Right ventricle myocardium superior (tissue), 1 donor: Measurements from ENCODE around the gene POLA1. TPM values are rescaled to one million over a fixed set of nuclear protein-coding genes. Genes with fewer than 3 reads are reported as not detected.
A peak's percentile ranks its signal among the peaks of the same experiment; 100 is the strongest.

Source experiments
- ATAC-seq: fragments of 200-7000 bp; cut with Tn5 transposase; one replicate; pipeline ENCODE4 v1.9.1; 2020; ENCODE audit warnings: mild to moderate bottlenecking; ENCODE audit not compliant: poor library complexity
- DNase-seq: peaks from one replicate; pipeline ENCODE4 v3.0.0-alpha.2; 2020
- intact Hi-C: fragments of 100-400 bp; cut with DNase I; formaldehyde crosslinking; loops from one replicate; pipeline ENCODE4 v1.11.2; 2022
- total RNA-seq: library from RNA; stranded (reverse); fragmentation: NEBNext Ultra II Directional; extraction: Animal tissue kit (Norgen Biotek cat#: 25700); gene quantifications from one replicate; pipeline ENCODE4 v1.2.1, GENCODE V29; 2021
- donor health status: DM: no; HTN: yes; CAD: no; lungs with severe emphysema.

The POLA1 gene
- total RNA-seq, 1 donor from 2014 or later, result 5.9 TPM

- DNase-seq, result no peak
- intact Hi-C loops, result no loop called here
- no peak for ATAC-seq
Observed at GRCh38 chrX:25012793-25013631, 319.3 kb downstream of the POLA1 start.

DNA sequence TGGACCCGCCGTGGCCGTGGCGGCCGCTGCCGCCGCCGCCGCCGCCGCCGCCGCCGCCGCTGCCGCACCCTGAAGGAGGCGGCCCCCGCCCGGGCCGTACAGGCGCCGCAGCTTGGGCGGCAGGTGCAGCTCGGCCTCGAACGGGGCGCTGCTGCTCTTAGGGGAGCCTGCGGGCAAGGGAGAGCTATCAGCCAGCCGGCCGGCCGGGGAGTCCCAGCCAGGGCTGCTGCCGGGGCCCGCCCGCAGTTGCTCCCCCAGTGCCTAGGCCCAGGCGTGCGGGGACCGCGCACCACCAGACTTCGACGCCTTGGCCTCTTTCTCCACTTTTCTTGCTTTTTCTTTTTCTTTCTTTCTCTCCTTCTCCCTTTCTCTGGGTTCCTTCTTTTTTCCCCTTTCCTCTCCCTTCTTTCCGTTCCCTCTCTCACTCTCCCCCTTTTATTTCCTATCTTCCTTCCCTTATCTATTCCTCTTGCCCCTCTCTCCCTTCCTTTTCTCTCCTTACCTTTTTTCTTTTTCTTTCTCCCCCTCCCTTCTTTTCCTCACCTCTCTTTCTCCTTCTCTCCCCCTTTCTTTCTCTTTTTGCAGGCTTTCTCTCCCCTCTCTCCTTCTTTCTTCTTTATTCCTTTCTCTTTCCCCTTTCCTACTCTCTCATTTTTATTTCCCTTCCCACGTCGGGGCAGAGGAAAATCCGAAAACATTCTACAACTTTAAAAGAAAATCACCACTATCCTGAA is 320.1 kb downstream of the POLA1 start:
- DNase-seq (no peak), ATAC-seq (no peak)
- intact Hi-C loops, result no loop called here

- DNase-seq (no peak), ATAC-seq (no peak)
- intact Hi-C loops, result no loop called here
Observed at GRCh38 chrX:25014366-25014838, 320.7 kb downstream of the POLA1 start.

GRCh38 chrX:25015486-25016360 is 322.0 kb downstream of the POLA1 start, which contains the start of gene ARX:
ARX (minus strand) TSS chrX:25015965; CDS start chrX:25015737, 228 bp downstream.
- intact Hi-C loops, result no loop called here
- ATAC-seq (peak; percentile 55), DNase-seq (no peak)

GRCh38 chrX:25016361-25016671 is 322.6 kb downstream of the POLA1 start:
- DNase-seq (no peak), ATAC-seq (no peak)
- intact Hi-C loops, result no loop called here

DNA sequence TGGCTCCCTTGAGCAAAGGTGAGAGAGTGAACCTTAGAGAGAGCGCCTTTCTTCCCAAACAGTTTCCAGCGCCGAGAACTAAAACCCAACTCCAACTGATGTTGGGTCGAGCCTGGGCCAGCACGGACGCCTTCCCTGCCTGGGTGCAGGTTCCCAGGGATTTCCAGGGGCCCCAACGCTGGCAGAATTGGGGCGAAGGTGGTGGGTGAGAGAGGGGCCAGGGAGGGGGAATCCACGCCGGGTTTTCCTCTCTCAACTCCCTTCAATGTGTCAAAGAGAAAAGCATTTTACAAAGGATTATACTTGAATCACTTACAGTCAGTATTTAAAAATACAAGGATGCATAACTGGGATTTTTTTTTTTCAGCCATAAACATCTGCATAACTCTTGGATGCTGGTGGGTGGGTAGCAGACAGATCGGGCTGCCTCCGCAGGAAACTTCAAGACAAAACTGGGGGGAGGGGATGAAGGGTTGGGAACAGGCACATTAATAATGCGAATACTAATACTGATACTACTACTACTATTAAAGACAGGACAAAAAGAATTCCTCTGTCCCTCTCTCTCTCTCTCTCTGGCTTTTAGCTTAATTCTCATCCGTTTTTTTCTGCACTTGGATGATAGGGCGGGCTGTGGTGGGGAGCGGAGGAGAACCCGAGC is 323.4 kb downstream of the POLA1 start:
- DNase-seq (no peak), ATAC-seq (no peak)
- intact Hi-C loops, result no loop called here

DNA sequence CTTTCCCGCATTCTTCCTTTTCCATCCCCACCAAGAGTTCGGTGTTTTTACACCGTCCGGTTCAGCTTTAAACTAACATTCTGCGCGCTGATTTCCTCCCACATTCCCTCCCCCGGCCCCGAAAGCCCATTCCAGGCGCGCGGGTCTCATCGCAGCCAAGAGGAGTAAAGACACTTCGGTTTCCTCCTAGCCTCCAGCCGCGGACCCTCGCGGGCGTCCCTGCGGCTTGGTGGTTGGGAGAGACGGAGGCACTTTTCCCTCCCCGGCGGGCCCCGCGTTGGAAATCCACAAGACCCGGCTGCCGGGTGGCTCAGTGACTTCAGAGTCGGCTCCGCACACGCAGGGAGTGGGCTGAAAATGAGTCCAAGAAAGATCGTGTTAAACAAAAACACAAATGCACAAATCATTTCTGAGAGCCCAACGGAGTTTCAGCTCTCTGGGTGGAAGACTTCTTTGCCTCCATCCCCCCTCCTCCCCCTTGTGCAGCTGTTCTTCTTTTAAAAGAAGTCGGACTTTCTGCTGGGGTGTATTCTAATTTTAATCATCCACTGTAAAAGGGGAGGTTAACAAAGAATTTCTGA is 324.0 kb downstream of the POLA1 start:
- DNase-seq (no peak), ATAC-seq (no peak)
- intact Hi-C loops, result no loop called here

- DNase-seq, result no peak
- intact Hi-C loops, result no loop called here
- no peak for ATAC-seq
Observed at GRCh38 chrX:25018682-25019081, 325.0 kb downstream of the POLA1 start.

- intact Hi-C loops, result no loop called here
- DNase-seq (no peak), ATAC-seq (no peak)
Observed at GRCh38 chrX:25019707-25020390, 326.1 kb downstream of the POLA1 start.

DNA sequence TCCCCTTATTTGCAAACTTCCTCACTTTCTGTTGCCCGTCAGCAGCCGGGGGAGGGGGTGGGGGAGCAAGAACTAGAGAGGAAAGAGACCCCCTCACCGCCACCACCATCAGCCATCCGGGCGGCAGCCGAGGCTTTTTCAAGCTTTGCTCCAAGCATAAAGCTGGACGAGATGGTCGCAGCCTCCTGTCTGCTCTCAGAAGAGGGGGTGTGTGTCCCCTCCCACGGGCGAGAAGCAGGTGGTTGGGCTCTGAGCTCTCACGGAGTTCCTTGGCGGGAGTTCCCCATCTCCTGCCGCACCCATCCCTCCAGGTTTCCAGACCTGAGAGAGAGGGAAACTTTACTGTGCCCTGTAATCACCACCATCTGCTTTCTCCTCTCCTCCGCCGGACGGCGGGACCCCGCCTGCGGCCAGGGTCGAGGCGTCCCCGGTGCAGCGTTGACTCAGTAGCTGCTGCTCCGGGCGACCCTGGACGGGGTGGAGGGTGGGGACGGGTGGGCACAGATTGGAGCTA is 326.7 kb downstream of the POLA1 start:
- intact Hi-C loops, result no loop called here
- no peak for DNase-seq
- ATAC-seq, result no peak

DNA sequence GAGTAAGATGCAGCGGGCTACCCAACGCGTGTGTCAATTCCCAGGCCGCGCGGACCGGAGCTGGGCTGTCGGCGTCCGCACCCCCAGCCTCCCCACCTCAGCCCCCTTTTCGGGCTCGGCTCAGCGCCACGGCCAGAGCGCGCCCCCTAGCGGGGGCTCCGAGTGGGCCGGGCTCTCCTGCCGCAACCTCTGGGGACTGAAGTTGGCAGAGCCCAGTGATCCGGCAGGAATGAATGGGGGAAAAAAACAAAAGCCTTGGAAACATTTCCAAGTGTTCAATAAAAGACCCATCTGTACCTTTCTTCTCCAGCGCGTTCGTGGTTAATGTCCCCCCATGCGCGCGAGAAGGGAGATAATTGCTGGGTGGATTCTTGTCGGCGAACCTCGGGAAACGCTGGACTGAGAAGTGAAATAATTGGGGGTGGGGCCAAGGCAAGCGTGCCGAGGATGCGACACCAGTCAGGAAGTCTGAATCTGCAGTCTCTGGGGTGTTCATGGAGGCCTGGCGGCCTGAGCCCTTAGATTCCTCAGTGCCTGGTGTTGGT is 327.3 kb downstream of the POLA1 start:
- intact Hi-C loops, result no loop called here
- ATAC-seq (no peak), DNase-seq (no peak)

DNA sequence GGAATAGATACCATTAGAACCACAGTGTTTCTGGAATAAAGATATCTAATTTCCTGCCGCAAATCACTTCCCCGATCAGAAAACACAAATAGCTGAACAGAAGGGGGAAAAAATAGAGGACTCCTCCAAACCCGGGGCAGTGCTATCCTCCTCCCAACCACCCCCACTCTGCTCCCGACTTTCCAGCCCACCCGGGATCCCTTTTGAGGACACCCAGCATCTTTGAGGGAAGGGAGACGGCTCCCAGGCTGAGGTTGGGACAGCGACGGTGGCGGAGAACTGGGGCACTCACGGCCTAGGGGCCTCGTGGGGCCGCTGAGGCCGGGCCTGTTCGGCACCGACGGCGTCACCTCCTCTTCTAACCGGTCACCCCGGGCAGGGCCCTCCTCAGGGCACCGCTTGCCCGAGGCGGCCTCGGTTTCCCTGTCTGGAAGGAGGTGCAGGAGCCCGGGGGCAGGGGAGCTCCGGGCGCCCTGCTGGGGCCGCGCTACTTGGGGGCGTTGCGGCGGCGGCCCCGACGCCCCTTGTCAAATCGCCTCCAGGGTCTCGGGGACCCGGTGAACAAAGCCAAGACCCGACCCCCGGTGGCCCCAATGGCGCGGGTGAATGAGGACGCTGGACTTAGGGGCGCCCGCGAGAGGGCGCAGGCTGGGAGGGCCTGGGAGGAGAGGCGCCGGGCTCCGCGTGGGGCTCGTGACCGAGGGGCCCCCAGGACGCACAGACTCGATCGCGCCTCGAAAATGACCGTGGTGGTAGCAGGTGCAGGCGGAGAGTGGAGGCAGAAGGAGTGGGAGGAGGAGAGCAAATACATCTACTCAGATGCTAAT is 329.0 kb downstream of the POLA1 start:
- no peak for ATAC-seq
- intact Hi-C loops, result no loop called here
- no peak for DNase-seq

GRCh38 chrX:25023908-25024307 is 330.2 kb downstream of the POLA1 start:
- no peak for DNase-seq
- intact Hi-C loops, result no loop called here
- no peak for ATAC-seq

GRCh38 chrX:25025615-25026014 is 331.9 kb downstream of the POLA1 start:
- no peak for DNase-seq
- intact Hi-C loops, result no loop called here
- ATAC-seq, result no peak

DNA sequence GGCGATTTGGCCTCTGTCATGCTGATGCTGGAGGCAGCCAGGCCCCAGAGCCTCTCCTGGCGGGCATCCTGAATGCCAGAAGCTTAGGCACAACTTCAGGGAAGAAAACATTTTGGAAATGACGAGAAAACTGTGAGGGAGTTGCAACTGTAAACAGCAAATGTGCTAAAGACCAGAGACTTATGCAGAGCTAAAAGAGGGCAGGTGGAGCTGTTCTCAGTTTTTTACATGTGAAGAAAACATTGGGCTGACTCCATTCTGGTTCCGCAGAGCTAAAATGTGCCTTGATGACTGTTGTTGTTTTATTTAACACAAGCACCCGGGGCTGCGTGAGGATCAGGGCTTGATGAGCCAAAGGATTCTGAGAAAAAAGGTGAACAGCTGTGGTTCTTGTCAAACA is 332.9 kb downstream of the POLA1 start:
- ATAC-seq (no peak), DNase-seq (no peak)
- intact Hi-C loops, result no loop called here

DNA sequence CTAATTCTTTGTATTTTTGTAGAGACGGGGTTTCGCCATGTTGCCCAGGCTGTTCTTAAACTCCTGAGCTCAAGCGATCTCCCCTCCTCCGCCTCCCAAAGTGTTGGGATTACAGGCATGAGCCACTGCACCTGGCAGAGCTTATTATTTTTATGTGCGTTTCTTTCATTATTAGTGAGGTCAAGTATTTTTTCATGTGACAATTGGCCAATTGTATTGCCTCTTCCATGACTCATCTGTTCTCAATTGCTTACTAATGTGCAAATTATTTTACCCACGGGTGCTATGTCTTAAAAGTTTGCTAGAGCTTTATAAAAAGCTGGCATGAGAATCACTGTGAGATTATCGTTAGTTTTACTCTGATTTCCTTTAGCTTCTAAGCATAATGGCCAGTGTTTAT is 335.0 kb downstream of the POLA1 start:
- intact Hi-C loops, result no loop called here
- no peak for ATAC-seq
- DNase-seq, result no peak
